ENCODE measurements around the gene LMLN.

GRCh38 chr3:198051836-198052235 lies 91.8 kb downstream of the LMLN start:
- TF ChIP-seq CTCF (IDR thresholded peaks at IDR 0.05; ENCODE audit: low read depth, low read length, poor library complexity, severe bottlenecking) = no peak
- TF ChIP-seq EZH2phosphoT487 (IDR thresholded peaks at IDR 0.05; ENCODE audit: borderline replicate concordance, low read length) = no peak

Measured in DOHH2 (cell line).